H1 (cell line): ENCODE data around the gene FAT2. TPM values are rescaled to one million over a fixed set of nuclear protein-coding genes. Genes with fewer than 3 reads are reported as not detected.

Source experiments
- CTCF ChIA-PET: fragments of 300-600 bp; sonication (Branson Sonifier 250); formaldehyde crosslinking; loops from one replicate; lab custom pipeline; 2021; ENCODE audit not compliant: partially characterized antibody; lab: Charles Lee
- POLR2A ChIA-PET: fragments of 300-600 bp; sonication (Branson Sonifier 250); formaldehyde crosslinking; loops from one replicate; lab custom pipeline; 2021; ENCODE audit warnings: inconsistent platforms; ENCODE audit not compliant: partially characterized antibody; lab: Charles Lee
- DNase-seq, 2 experiments: peaks; one replicate each; pipeline versions ENCODE4 v3.0.0 to v3.0.0-alpha.2; 2010 to 2022; ENCODE audit warnings: low spot score in 2 of 2, low read depth in 1 of 2, mixed read lengths in 1 of 2
- FAIRE-seq: peaks from 2 replicates; lab custom pipeline; 2011; peaks lifted over from hg19 to GRCh38; lab: Jason Lieb, UNC
- H2AFZ ChIP-seq: 2 replicates; pipeline ENCODE4 v1.8.1; 2012; ENCODE audit warnings: low read length, inconsistent platforms
- H2AK5ac ChIP-seq: 2 replicates; pipeline ENCODE4 v1.6.1; 2013; ENCODE audit warnings: low read depth, low read length
- H2BK120ac ChIP-seq: replicated peaks from 2 replicates; pipeline ENCODE3; 2013; ENCODE audit warnings: low read depth, low read length, inconsistent platforms
- H2BK12ac ChIP-seq: 2 replicates; pipeline ENCODE4 v1.6.1; 2013; ENCODE audit warnings: low read depth, low read length
- H2BK15ac ChIP-seq: 2 replicates; pipeline ENCODE4 v1.6.1; 2013; ENCODE audit warnings: low read length
- H2BK20ac ChIP-seq: 2 replicates; pipeline ENCODE4 v1.6.1; 2013; ENCODE audit warnings: low read length
- H2BK5ac ChIP-seq: 2 replicates; pipeline ENCODE4 v1.6.1; 2013; ENCODE audit warnings: low read depth, low read length
- H3K14ac ChIP-seq: 2 replicates; pipeline ENCODE4 v1.6.1; 2013; ENCODE audit warnings: inconsistent platforms; ENCODE audit not compliant: insufficient read length
- H3K18ac ChIP-seq: 2 replicates; pipeline ENCODE4 v1.6.1; 2013; ENCODE audit warnings: low read length; ENCODE audit errors: extremely low read depth
- H3K23ac ChIP-seq: 2 replicates; pipeline ENCODE4 v1.6.1; 2013; ENCODE audit warnings: inconsistent platforms; ENCODE audit not compliant: insufficient read length
- H3K23me2 ChIP-seq: 2 replicates; pipeline ENCODE4 v1.6.1; 2013; ENCODE audit warnings: low read depth, low read length
- H3K27ac ChIP-seq: 2 replicates; pipeline ENCODE4 v1.6.1; 2011; ENCODE audit warnings: low read depth, low read length, inconsistent platforms
- H3K27me3 ChIP-seq, 4 experiments: replicated peaks in 1 of 4; 1 replicate in 1 of 4; 2 replicates in 3 of 4; pipeline versions ENCODE4 v1.6.1 to v1.8.1; 2011 to 2013; ENCODE audit warnings: low read length in 3 of 4, mild to moderate bottlenecking in 3 of 4, inconsistent platforms in 2 of 4, mixed read lengths in 2 of 4, moderate library complexity in 1 of 4; ENCODE audit not compliant: control insufficient read depth in 3 of 4, insufficient read depth in 3 of 4; ENCODE audit errors: extremely low read depth in 1 of 4
- H3K36me3 ChIP-seq, 4 experiments: 2 replicates each; pipeline versions ENCODE4 v1.6.1 to v1.8.1; 2011 to 2013; ENCODE audit warnings: mild to moderate bottlenecking in 4 of 4, low read length in 3 of 4, moderate library complexity in 2 of 4, control low read depth in 1 of 4, inconsistent platforms in 1 of 4; ENCODE audit not compliant: insufficient read depth in 4 of 4, control insufficient read depth in 2 of 4
- H3K4ac ChIP-seq: replicated peaks from 2 replicates; pipeline ENCODE3; 2013; ENCODE audit warnings: low read length, low read depth, mixed read lengths, inconsistent platforms; ENCODE audit not compliant: insufficient read length
- H3K4me1 ChIP-seq, 4 experiments: replicated peaks in 1 of 4; 1 replicate in 1 of 4; 2 replicates in 3 of 4; pipeline versions ENCODE4 v1.6.1 to v1.8.1; 2011 to 2013; ENCODE audit warnings: low read length in 3 of 4, inconsistent platforms in 2 of 4, mixed read lengths in 1 of 4; ENCODE audit not compliant: insufficient read depth in 4 of 4, control insufficient read depth in 3 of 4
- H3K4me2 ChIP-seq, 2 experiments: 2 replicates each; pipeline versions ENCODE4 v1.6.1 to v1.8.1; 2011 to 2013; ENCODE audit warnings: low read depth in 2 of 2, low read length in 2 of 2, control low read depth in 1 of 2, inconsistent platforms in 1 of 2, mild to moderate bottlenecking in 1 of 2; ENCODE audit not compliant: insufficient read depth in 1 of 2
- H3K4me3 ChIP-seq, 4 experiments: fragments of 200-600, 300-600 bp in 1 of 4; sonication (generic), shearing (Covaris generic), sonication (Bioruptor Twin) in 1 of 4; 2 replicates each; pipeline versions ENCODE4 v1.5.1 to v1.8.1; 2011 to 2016; ENCODE audit warnings: low read length in 4 of 4, low read depth in 3 of 4, control low read depth in 2 of 4, inconsistent platforms in 2 of 4, mild to moderate bottlenecking in 2 of 4, mixed read lengths in 1 of 4, moderate library complexity in 1 of 4; ENCODE audit not compliant: insufficient read depth in 2 of 4; ENCODE audit errors: extremely low read depth in 1 of 4
- H3K56ac ChIP-seq: replicated peaks from 2 replicates; pipeline ENCODE3; 2013; ENCODE audit warnings: low read depth, mild to moderate bottlenecking, mixed read lengths, low read length, inconsistent platforms; ENCODE audit not compliant: insufficient read length
- H3K79me1 ChIP-seq: 2 replicates; pipeline ENCODE4 v1.6.1; 2013; ENCODE audit warnings: low read depth, low read length, control low read depth
- H3K79me2 ChIP-seq, 2 experiments: 2 replicates each; pipeline versions ENCODE4 v1.6.1 to v1.8.1; 2012 to 2013; ENCODE audit warnings: low read length in 2 of 2, mild to moderate bottlenecking in 2 of 2, inconsistent platforms in 1 of 2; ENCODE audit not compliant: insufficient read depth in 2 of 2, control insufficient read depth in 1 of 2
- H3K9ac ChIP-seq, 4 experiments: replicated peaks in 1 of 4; 1 replicate in 1 of 4; 2 replicates in 3 of 4; pipeline versions ENCODE4 v1.6.1 to v1.8.1; 2011 to 2013; ENCODE audit warnings: low read depth in 3 of 4, low read length in 3 of 4, control low read depth in 2 of 4, mild to moderate bottlenecking in 2 of 4, moderate library complexity in 2 of 4, inconsistent platforms in 1 of 4; ENCODE audit errors: extremely low read depth in 1 of 4
- H3K9me3 ChIP-seq, 2 experiments: 2 replicates each; pipeline versions ENCODE4 v1.6.1 to v1.8.1; 2012 to 2013; ENCODE audit warnings: mild to moderate bottlenecking in 2 of 2, moderate library complexity in 2 of 2, control low read depth in 1 of 2, inconsistent platforms in 1 of 2, low read depth in 1 of 2, low read length in 1 of 2, mixed read lengths in 1 of 2; ENCODE audit not compliant: insufficient read depth in 2 of 2
- H4K20me1 ChIP-seq, 2 experiments: replicated peaks in 1 of 2; 2 replicates each; pipeline versions ENCODE3 to v1.8.1; 2011 to 2013; ENCODE audit warnings: inconsistent platforms in 2 of 2, low read length in 2 of 2, mild to moderate bottlenecking in 1 of 2; ENCODE audit not compliant: insufficient read depth in 2 of 2, control insufficient read depth in 1 of 2
- H4K5ac ChIP-seq: 2 replicates; pipeline ENCODE4 v1.6.1; 2013; ENCODE audit warnings: low read length, low read depth, mixed read lengths, inconsistent platforms; ENCODE audit not compliant: insufficient read length
- H4K8ac ChIP-seq: 2 replicates; pipeline ENCODE4 v1.8.0; 2013; ENCODE audit warnings: mild to moderate bottlenecking, moderate library complexity, low read length, inconsistent platforms; ENCODE audit not compliant: insufficient read depth; ENCODE audit errors: extremely low read depth
- H4K91ac ChIP-seq: replicated peaks from 2 replicates; pipeline ENCODE3; 2013; ENCODE audit warnings: low read length, mixed read lengths, inconsistent platforms; ENCODE audit not compliant: insufficient read length
- EGR1 ChIP-seq: IDR thresholded peaks from 2 replicates; pipeline ENCODE4 v1.6.1; 2011; ENCODE audit warnings: low read depth, low read length, borderline replicate concordance
- KDM5A ChIP-seq: fragments of 200-600 bp; IDR thresholded peaks from 2 replicates; pipeline ENCODE4 v1.7.1; 2012; ENCODE audit warnings: mild to moderate bottlenecking, low read length, inconsistent platforms, mixed read lengths
- WGBS, 2 experiments: shearing (Covaris generic) in 1 of 2; methylation state at CpG; one replicate each; pipeline versions ENCODE4 v1.1.6 to v1.1.7; 2013 to 2015; ENCODE audit warnings: low lambda C conversion rate in 2 of 2, mixed read lengths in 2 of 2, inconsistent platforms in 1 of 2, low coverage in 1 of 2, missing lambda C conversion rate in 1 of 2; ENCODE audit not compliant: insufficient replicate concordance in 2 of 2, insufficient coverage in 1 of 2, insufficient read length in 1 of 2; ENCODE audit errors: extremely low coverage in 1 of 2, missing lambda C conversion rate in 1 of 2; 5-methylcytosine and 5-hydroxymethylcytosine counted together
- polyA plus RNA-seq, 7 experiments: library from polyadenylated mRNA; depleted of rRNA in 3 of 7; stranded (reverse) in 5 of 7; unstranded in 2 of 7; fragments of >200 nt in 5 of 7; fragments of 200-250 nt in 2 of 7; gene quantifications; 1 replicate in 5 of 7; 2 replicates in 1 of 7; 4 replicates in 1 of 7; pipeline versions ENCODE4 v1.2.1 to v1.2.3, GENCODE V29; 2011 to 2013; ENCODE audit warnings: missing spikeins in 2 of 7, mixed read lengths in 2 of 7
- total RNA-seq: library from RNA; stranded (reverse); fragmentation: NEBNext Ultra II Directional; extraction: Animal tissue kit (Norgen Biotek cat#: 25700); gene quantifications from 2 replicates; pipeline ENCODE4 v1.2.1, GENCODE V29; 2021

The FAT2 gene
- total and polyA plus RNA-seq, 2 of the 8 experiments (the other 6 are each of a cell fraction or from before 2014, with no cell fraction given) = 0.12 to 0.30 TPM

- H2AFZ ChIP-seq = no peak overlapping the region
- WGBS, 2 experiments = 93% methylated on average over 4 of the region's 4 CpGs; no CpG with 5 or more reads in 1 of the 2 experiments
- H2BK12ac ChIP-seq = no peak overlapping the region
- no peak overlapping the region for H2BK5ac ChIP-seq
- POLR2A ChIA-PET = no interaction called here
- H2AK5ac ChIP-seq = no peak overlapping the region
- H3K18ac ChIP-seq = no peak overlapping the region
- no peaks in the 10 kb centered on the region for H3K79me2 ChIP-seq
- no peak overlapping the region for H2BK120ac ChIP-seq
- no peak overlapping the region for H3K56ac ChIP-seq
- no peak overlapping the region for H3K14ac ChIP-seq
- no peak overlapping the region for H4K5ac ChIP-seq
- H3K4me3 ChIP-seq = no peak overlapping the region
- no peak overlapping the region for H3K27ac ChIP-seq
- H3K9ac ChIP-seq = no peak overlapping the region
- TF ChIP-seq KDM5A = no peak
- no peak for TF ChIP-seq EGR1
- H3K4me1 ChIP-seq = peaks cover 0 to 2% (median 0%) of the 10 kb centered on the region in 4 experiments; a peak in 1 of 7 replicates
- CTCF ChIA-PET = interaction anchor here (0.8 to 2.3 kb wide), 11 partner anchors 11 to 591 kb away, joined by 3 to 15 read pairs (median 4); no protein-coding TSS in a partner anchor
- no peak overlapping the region for H3K23ac ChIP-seq
- H4K91ac ChIP-seq = no peak overlapping the region
- DNase-seq = no peak
- H3K36me3 ChIP-seq = no peaks in the 10 kb centered on the region
- no peak for FAIRE-seq
- no peaks in the 10 kb centered on the region for H3K79me1 ChIP-seq
- no peaks in the 10 kb centered on the region; a peak in 2 of 7 replicates for H3K27me3 ChIP-seq
- H2BK15ac ChIP-seq = no peak overlapping the region
- no peaks in the 10 kb centered on the region for H3K23me2 ChIP-seq
- no peak overlapping the region for H3K4me2 ChIP-seq
- H4K8ac ChIP-seq = no peak overlapping the region
- no peaks in the 10 kb centered on the region for H4K20me1 ChIP-seq
- H3K9me3 ChIP-seq = no peaks in the 10 kb centered on the region
- no peak overlapping the region for H3K4ac ChIP-seq
- no peak overlapping the region for H2BK20ac ChIP-seq
Measured at GRCh38 chr5:151638619-151639018, 47.5 kb upstream of the FAT2 start.
